ENCODE results near the gene OTOP2.

OTOP2 gene

DNA sequence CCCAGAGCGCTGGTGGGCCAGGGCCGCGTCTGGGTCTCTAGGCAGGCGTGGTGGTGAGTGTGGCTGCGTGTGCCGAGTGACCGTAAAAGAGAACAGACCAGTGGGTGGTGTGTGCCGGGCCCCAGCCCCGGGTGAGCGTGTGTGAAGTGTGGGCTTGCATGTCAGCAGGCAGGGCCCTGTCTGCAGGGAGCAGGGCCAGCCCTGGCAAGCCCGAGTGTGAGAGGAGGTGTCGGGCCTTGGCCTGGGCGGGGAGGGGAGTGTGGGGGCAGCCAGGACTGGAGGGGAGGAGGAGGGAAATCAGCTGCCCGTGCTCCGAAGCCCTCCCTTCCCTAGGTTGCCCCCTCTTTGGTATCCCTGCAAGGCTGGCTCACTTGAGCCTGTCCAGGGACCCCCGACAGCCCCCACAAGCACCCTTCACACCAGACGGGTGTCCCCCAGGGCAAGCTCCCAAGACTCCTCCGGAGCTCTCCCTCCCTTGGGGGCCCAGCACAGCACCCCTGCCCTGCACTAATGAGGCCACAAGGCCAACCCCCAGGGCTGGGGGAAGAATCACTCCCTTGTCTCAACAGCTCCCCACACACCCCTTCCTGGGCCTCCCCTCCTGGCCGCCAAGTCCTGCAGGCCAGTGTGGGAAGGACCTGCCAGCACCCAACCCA is 2.9 kb upstream of the OTOP2 start:
- peaks cover 21% of the 10 kb centered on the region for H3K27me3 ChIP-seq (ENCODE audit: control insufficient read depth, low read length)
- no peak overlapping the region for H3K4me2 ChIP-seq (ENCODE audit: low read length)
- H3K79me2 ChIP-seq (ENCODE audit: control insufficient read depth, low read length) = no peaks in the 10 kb centered on the region
- H3F3A ChIP-seq (ENCODE audit: control insufficient read depth, insufficient read depth) = no peaks in the 10 kb centered on the region
- no peaks in the 10 kb centered on the region for H3K36me3 ChIP-seq (ENCODE audit: control insufficient read depth, low read length)
- no peak overlapping the region for H3K4me3 ChIP-seq (ENCODE audit: low read length)
- H3K27ac ChIP-seq (ENCODE audit: low read depth, low read length) = no peak overlapping the region
- no peaks in the 10 kb centered on the region for H3K9me2 ChIP-seq (replicated peaks; ENCODE audit: control insufficient read depth, low read length)
- H3K9me3 ChIP-seq (ENCODE audit: control insufficient read depth, insufficient read depth, low read length) = no peaks in the 10 kb centered on the region
- H3K4me1 ChIP-seq (ENCODE audit: control insufficient read depth, low read length) = no peaks in the 10 kb centered on the region
- no peaks in the 10 kb centered on the region for H4K20me1 ChIP-seq (ENCODE audit: control insufficient read depth, insufficient read depth, low read depth, low read length)
- TF ChIP-seq, protein P1, sequence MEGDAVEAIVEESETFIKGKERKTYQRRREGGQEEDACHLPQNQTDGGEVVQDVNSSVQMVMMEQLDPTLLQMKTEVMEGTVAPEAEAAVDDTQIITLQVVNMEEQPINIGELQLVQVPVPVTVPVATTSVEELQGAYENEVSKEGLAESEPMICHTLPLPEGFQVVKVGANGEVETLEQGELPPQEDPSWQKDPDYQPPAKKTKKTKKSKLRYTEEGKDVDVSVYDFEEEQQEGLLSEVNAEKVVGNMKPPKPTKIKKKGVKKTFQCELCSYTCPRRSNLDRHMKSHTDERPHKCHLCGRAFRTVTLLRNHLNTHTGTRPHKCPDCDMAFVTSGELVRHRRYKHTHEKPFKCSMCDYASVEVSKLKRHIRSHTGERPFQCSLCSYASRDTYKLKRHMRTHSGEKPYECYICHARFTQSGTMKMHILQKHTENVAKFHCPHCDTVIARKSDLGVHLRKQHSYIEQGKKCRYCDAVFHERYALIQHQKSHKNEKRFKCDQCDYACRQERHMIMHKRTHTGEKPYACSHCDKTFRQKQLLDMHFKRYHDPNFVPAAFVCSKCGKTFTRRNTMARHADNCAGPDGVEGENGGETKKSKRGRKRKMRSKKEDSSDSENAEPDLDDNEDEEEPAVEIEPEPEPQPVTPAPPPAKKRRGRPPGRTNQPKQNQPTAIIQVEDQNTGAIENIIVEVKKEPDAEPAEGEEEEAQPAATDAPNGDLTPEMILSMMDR (IDR thresholded peaks at IDR 0.05; ENCODE audit: low read depth, low read length, poor library complexity, severe bottlenecking) = no peak
- no peak for TF ChIP-seq EZH2phosphoT487 (IDR thresholded peaks at IDR 0.05; ENCODE audit: borderline replicate concordance, low read length)

DNA sequence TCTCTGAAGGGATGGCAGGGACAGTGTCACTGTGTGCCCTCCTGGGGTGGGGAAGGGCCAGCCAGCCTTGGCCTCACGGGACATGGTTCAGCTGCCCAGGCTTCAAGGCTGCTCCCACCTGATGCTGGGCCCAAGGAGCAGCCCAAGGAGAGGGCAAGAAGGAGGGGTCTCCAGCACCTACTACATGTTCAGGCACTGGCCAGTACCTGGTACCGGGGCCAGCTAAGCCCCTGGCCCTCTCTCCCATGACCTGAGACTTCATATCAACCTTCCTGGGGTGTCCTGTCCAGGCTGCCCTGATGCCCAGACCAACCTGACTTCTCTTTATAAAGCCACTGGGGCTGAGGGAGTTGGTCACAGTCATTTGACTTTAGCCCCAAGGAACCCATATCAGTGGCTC is 2.3 kb upstream of the OTOP2 start:
- TF ChIP-seq EZH2phosphoT487 (IDR thresholded peaks at IDR 0.05; ENCODE audit: borderline replicate concordance, low read length) = no peak
- TF ChIP-seq, protein P1 (IDR thresholded peaks at IDR 0.05; ENCODE audit: low read depth, low read length, poor library complexity, severe bottlenecking) = no peak
- H3K79me2 ChIP-seq (ENCODE audit: control insufficient read depth, low read length) = no peaks in the 10 kb centered on the region
- H3K36me3 ChIP-seq (ENCODE audit: control insufficient read depth, low read length) = no peaks in the 10 kb centered on the region
- no peak overlapping the region for H3K4me2 ChIP-seq (ENCODE audit: low read length)
- H3F3A ChIP-seq (ENCODE audit: control insufficient read depth, insufficient read depth) = no peaks in the 10 kb centered on the region
- H4K20me1 ChIP-seq (ENCODE audit: control insufficient read depth, insufficient read depth, low read depth, low read length) = no peaks in the 10 kb centered on the region
- H3K4me1 ChIP-seq (ENCODE audit: control insufficient read depth, low read length) = no peaks in the 10 kb centered on the region
- no peak overlapping the region for H3K27ac ChIP-seq (ENCODE audit: low read depth, low read length)
- H3K4me3 ChIP-seq (ENCODE audit: low read length) = no peak overlapping the region
- peaks cover 21% of the 10 kb centered on the region for H3K27me3 ChIP-seq (ENCODE audit: control insufficient read depth, low read length)
- H3K9me3 ChIP-seq (ENCODE audit: control insufficient read depth, insufficient read depth, low read length) = no peaks in the 10 kb centered on the region
- no peaks in the 10 kb centered on the region for H3K9me2 ChIP-seq (replicated peaks; ENCODE audit: control insufficient read depth, low read length)

DNA sequence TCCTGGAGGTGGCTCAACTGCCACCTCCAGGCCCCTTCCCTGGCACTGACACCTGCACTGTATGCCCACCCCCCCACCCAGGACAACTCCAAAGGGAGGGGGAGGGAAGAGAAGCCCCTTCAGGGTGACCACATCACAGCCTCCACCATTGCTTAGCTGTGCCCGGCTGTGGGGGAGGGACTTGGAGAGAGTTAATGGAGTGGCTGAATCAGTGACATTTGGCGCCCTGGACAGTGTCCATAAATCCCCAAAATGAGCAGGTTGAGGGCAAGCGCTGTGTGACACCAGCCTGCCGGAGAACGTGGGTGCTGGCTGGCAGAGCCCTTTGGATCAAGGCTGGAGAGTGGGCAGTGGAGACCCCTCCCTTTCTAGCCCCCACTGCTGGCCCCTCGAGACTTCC is 1.9 kb upstream of the OTOP2 start:
- no peak overlapping the region for H3K4me2 ChIP-seq (ENCODE audit: low read length)
- H3F3A ChIP-seq (ENCODE audit: control insufficient read depth, insufficient read depth) = no peaks in the 10 kb centered on the region
- H4K20me1 ChIP-seq (ENCODE audit: control insufficient read depth, insufficient read depth, low read depth, low read length) = no peaks in the 10 kb centered on the region
- no peak overlapping the region for H3K27ac ChIP-seq (ENCODE audit: low read depth, low read length)
- H3K36me3 ChIP-seq (ENCODE audit: control insufficient read depth, low read length) = no peaks in the 10 kb centered on the region
- H3K4me3 ChIP-seq (ENCODE audit: low read length) = no peak overlapping the region
- no peaks in the 10 kb centered on the region for H3K9me3 ChIP-seq (ENCODE audit: control insufficient read depth, insufficient read depth, low read length)
- TF ChIP-seq, protein P1 (IDR thresholded peaks at IDR 0.05; ENCODE audit: low read depth, low read length, poor library complexity, severe bottlenecking) = no peak
- TF ChIP-seq EZH2phosphoT487 (IDR thresholded peaks at IDR 0.05; ENCODE audit: borderline replicate concordance, low read length) = no peak
- H3K79me2 ChIP-seq (ENCODE audit: control insufficient read depth, low read length) = no peaks in the 10 kb centered on the region
- peaks cover 21% of the 10 kb centered on the region for H3K27me3 ChIP-seq (ENCODE audit: control insufficient read depth, low read length)
- H3K4me1 ChIP-seq (ENCODE audit: control insufficient read depth, low read length) = no peaks in the 10 kb centered on the region
- H3K9me2 ChIP-seq (replicated peaks; ENCODE audit: control insufficient read depth, low read length) = no peaks in the 10 kb centered on the region
